OCI-LY3 (cell line): ENCODE measurements around the gene ACOX3.

Experiments
- EZH2phosphoT487 ChIP-seq: fragments of 200-600 bp; shearing (Covaris generic); IDR thresholded peaks from 2 replicates; pipeline ENCODE4 v1.6.1; 2018; ENCODE audit warnings: antibody characterized with exemption, mixed run types, low read depth
- TF ChIP-seq, protein P1 (sequence below): fragments of 200-600, 300-600 bp; sonication (generic); IDR thresholded peaks from 2 replicates; pipeline ENCODE4 v1.5.1; 2014; ENCODE audit warnings: antibody characterized with exemption, low read length, low read depth

DNA sequence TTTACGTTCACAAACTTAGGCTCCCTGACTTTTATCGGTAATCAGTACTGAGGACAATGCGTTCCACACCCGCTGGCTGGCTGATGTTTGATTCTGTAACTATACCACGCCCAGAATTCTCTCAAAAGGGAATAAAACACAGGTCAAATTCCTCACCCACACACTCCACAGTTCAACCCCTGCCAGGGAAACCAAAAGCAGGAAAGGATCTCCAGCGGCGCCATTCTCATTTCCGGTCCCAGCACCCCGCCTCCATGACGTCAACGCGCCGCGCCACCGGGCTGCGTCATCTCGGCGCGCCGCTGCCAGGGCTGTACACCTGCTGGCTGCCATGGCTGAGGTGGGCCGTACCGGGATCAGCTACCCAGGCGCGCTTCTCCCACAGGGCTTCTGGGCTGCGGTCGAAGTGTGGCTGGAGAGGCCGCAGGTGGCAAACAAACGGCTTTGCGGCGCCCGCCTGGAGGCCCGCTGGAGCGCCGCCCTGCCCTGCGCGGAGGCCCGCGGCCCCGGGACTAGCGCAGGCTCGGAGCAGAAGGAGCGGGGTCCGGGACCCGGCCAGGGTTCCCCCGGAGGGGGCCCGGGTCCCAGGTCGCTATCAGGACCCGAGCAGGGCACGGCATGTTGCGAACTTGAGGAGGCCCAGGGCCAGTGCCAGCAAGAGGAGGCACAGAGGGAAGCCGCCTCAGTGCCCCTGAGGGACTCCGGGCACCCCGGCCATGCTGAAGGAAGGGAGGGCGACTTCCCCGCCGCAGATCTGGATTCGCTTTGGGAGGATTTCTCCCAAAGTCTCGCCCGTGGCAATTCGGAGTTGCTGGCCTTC lies at the start of gene ACOX3, which contains the start of gene TRMT44:
- TF ChIP-seq, protein P1, sequence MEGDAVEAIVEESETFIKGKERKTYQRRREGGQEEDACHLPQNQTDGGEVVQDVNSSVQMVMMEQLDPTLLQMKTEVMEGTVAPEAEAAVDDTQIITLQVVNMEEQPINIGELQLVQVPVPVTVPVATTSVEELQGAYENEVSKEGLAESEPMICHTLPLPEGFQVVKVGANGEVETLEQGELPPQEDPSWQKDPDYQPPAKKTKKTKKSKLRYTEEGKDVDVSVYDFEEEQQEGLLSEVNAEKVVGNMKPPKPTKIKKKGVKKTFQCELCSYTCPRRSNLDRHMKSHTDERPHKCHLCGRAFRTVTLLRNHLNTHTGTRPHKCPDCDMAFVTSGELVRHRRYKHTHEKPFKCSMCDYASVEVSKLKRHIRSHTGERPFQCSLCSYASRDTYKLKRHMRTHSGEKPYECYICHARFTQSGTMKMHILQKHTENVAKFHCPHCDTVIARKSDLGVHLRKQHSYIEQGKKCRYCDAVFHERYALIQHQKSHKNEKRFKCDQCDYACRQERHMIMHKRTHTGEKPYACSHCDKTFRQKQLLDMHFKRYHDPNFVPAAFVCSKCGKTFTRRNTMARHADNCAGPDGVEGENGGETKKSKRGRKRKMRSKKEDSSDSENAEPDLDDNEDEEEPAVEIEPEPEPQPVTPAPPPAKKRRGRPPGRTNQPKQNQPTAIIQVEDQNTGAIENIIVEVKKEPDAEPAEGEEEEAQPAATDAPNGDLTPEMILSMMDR = no peak
- TF ChIP-seq EZH2phosphoT487 = no peak
